GM23248 (cell line): ENCODE results near the gene NT5M. TPM values are rescaled to one million over a fixed set of nuclear protein-coding genes. Genes with fewer than 3 reads are reported as not detected.

ENCODE experiments used
- DNase-seq: peaks from one replicate; pipeline ENCODE4 v3.0.0-alpha.2; 2015
- H2AFZ ChIP-seq: fragments of 200-600 bp; sonication (generic); 2 replicates; pipeline ENCODE4 v1.6.1; 2016; ENCODE audit warnings: antibody characterized with exemption
- H3F3A ChIP-seq: fragments of 200-600 bp; sonication (generic); 2 replicates; pipeline ENCODE4 v1.6.1; 2016; ENCODE audit warnings: mild to moderate bottlenecking, antibody characterized with exemption, mixed run types; ENCODE audit not compliant: insufficient read depth
- H3K27ac ChIP-seq: fragments of 200-600 bp; sonication (generic); 2 replicates; pipeline ENCODE4 v1.5.1; 2016; ENCODE audit warnings: mild to moderate bottlenecking
- H3K27me3 ChIP-seq: fragments of 200-600 bp; sonication (generic); replicated peaks from 2 replicates; pipeline ENCODE4 v1.6.1; 2016; ENCODE audit warnings: mild to moderate bottlenecking; ENCODE audit not compliant: insufficient read depth
- H3K36me3 ChIP-seq: fragments of 200-600 bp; sonication (generic); 2 replicates; pipeline ENCODE4 v1.6.1; 2016; ENCODE audit warnings: low read depth, mild to moderate bottlenecking
- H3K4me1 ChIP-seq: fragments of 200-600 bp; sonication (generic); 2 replicates; pipeline ENCODE4 v1.6.1; 2016; ENCODE audit warnings: mild to moderate bottlenecking; ENCODE audit not compliant: insufficient read depth
- H3K4me2 ChIP-seq: fragments of 200-600 bp; sonication (generic); one replicate; pipeline ENCODE4 v1.6.1; 2016; ENCODE audit warnings: mild to moderate bottlenecking; ENCODE audit not compliant: unreplicated experiment
- H3K4me3 ChIP-seq: fragments of 200-600 bp; sonication (generic); 2 replicates; pipeline ENCODE4 v1.5.1; 2016; ENCODE audit warnings: mild to moderate bottlenecking
- H3K79me2 ChIP-seq: fragments of 200-600 bp; sonication (generic); 2 replicates; pipeline ENCODE4 v1.6.1; 2016; ENCODE audit warnings: mild to moderate bottlenecking; ENCODE audit not compliant: insufficient read depth
- H3K9ac ChIP-seq: fragments of 200-600 bp; sonication (generic); 2 replicates; pipeline ENCODE4 v1.6.1; 2016; ENCODE audit warnings: mild to moderate bottlenecking
- H3K9me2 ChIP-seq: fragments of 200-600 bp; sonication (generic); 2 replicates; pipeline ENCODE4 v1.6.1; 2016; ENCODE audit warnings: mixed run types, mild to moderate bottlenecking, moderate library complexity; ENCODE audit not compliant: insufficient read depth
- H3K9me3 ChIP-seq: fragments of 200-600 bp; sonication (generic); one replicate; pipeline ENCODE4 v1.6.1; 2017; ENCODE audit warnings: low read depth
- H4K20me1 ChIP-seq: fragments of 200-600 bp; sonication (generic); 2 replicates; pipeline ENCODE4 v1.6.0; 2016; ENCODE audit not compliant: insufficient read depth
- EZH2 ChIP-seq: fragments of 200-600 bp; sonication (generic); IDR thresholded peaks from 2 replicates; pipeline ENCODE4 v1.6.1; 2018; ENCODE audit warnings: antibody characterized with exemption, mild to moderate bottlenecking; ENCODE audit not compliant: insufficient read depth, poor library complexity, severe bottlenecking
- EZH2phosphoT487 ChIP-seq: fragments of 200-600 bp; sonication (generic); IDR thresholded peaks from 2 replicates; pipeline ENCODE4 v1.6.1; 2018; ENCODE audit warnings: antibody characterized with exemption, moderate library complexity, mild to moderate bottlenecking, low read depth; ENCODE audit not compliant: insufficient read depth
- WGBS, 2 experiments: methylation state at CpG; one replicate each; pipeline ENCODE4 v1.1.6; 2015 to 2017; ENCODE audit warnings: low lambda C conversion rate in 2 of 2, low coverage in 1 of 2; ENCODE audit errors: missing lambda C conversion rate in 2 of 2; 5-methylcytosine and 5-hydroxymethylcytosine counted together
- in situ Hi-C: fragments of 300-500 bp; cut with MboI; formaldehyde crosslinking; loops from 2 replicates; pipeline ENCODE4 v1.15.0; 2020
- polyA plus RNA-seq: library from polyadenylated mRNA; unstranded; fragments of >200 nt; fragmentation: Nextera tagmentation; extraction: Ambion mirVana; gene quantifications from 2 replicates; pipeline ENCODE4 v1.2.1, GENCODE V29; 2016
- total RNA-seq: library from RNA; depleted of rRNA; stranded (reverse); fragments of >200 nt; shearing (Covaris generic); gene quantifications from 2 replicates; pipeline ENCODE4 v1.2.3, GENCODE V29; 2014

The NT5M gene
- total and polyA plus RNA-seq, 2 experiments from 2014 or later, result 3.3 to 5.1 TPM

GRCh38 chr17:17320911-17321220 is 17.7 kb downstream of the NT5M start:
- H3K27ac ChIP-seq, result no peak overlapping the region
- in situ Hi-C loops, result no loop called here
- H2AFZ ChIP-seq, result no peak overlapping the region
- H3K27me3 ChIP-seq, result no peaks in the 10 kb centered on the region
- H3K4me3 ChIP-seq, result no peak overlapping the region
- H3K9me3 ChIP-seq, result no peaks in the 10 kb centered on the region
- DNase-seq, result no peak
- H3K36me3 ChIP-seq, result no peaks in the 10 kb centered on the region
- 89 to 90% methylated on average over 10 of the region's 10 CpGs for WGBS, 2 experiments
- H3K9ac ChIP-seq, result no peak overlapping the region
- no peaks in the 10 kb centered on the region for H3F3A ChIP-seq
- TF ChIP-seq EZH2 (no peak), EZH2phosphoT487 (no peak)
- H3K9me2 ChIP-seq, result no peaks in the 10 kb centered on the region
- H3K79me2 ChIP-seq, result no peaks in the 10 kb centered on the region
- H3K4me1 ChIP-seq, result no peaks in the 10 kb centered on the region
- no peaks in the 10 kb centered on the region for H4K20me1 ChIP-seq
- H3K4me2 ChIP-seq, result no peak overlapping the region

DNA sequence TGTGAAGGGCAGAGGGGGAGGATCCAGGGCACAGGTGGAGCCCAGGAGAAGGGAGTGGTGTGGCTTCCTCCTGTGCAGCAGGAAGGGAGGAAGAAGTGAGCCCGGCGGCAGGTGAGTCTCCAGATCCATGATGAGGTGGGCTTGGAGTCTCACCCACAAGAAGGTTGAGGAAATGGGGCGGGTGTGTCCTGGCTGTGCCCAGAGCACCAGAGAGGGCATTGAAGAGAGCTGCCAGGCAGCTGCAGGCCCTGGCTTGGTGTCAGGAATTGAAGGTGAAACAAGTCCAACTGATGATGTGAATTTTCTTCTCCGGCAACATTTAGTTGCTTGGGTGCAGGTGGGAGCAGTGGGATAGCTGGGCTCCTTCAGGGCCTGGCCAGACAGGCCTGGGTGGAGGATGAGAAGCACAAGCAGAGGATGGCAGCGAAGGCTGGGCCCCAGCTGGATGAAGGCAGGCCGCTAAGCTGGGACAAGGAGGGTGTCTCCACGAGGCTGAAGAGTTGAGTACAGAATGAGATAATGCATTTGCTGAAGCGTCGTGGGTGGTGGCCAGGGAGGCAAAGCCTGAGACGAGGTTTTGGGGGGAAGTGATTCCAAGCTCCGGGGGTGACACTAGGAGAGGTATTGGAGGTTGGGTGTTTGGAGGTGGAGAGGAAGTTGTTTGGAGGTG is 18.3 kb downstream of the NT5M start:
- H3K27me3 ChIP-seq, result no peaks in the 10 kb centered on the region
- H4K20me1 ChIP-seq, result no peaks in the 10 kb centered on the region
- H3K4me1 ChIP-seq, result no peaks in the 10 kb centered on the region
- no peaks in the 10 kb centered on the region for H3K79me2 ChIP-seq
- 91 to 92% methylated on average over 11 of the region's 11 CpGs for WGBS, 2 experiments
- no peak for TF ChIP-seq EZH2phosphoT487
- TF ChIP-seq EZH2, result no peak
- H3K27ac ChIP-seq, result no peak overlapping the region
- in situ Hi-C loops, result no loop called here
- H3K4me2 ChIP-seq, result no peak overlapping the region
- no peak overlapping the region for H2AFZ ChIP-seq
- no peaks in the 10 kb centered on the region for H3F3A ChIP-seq
- H3K9ac ChIP-seq, result no peak overlapping the region
- H3K9me2 ChIP-seq, result no peaks in the 10 kb centered on the region
- H3K9me3 ChIP-seq, result no peaks in the 10 kb centered on the region
- H3K4me3 ChIP-seq, result no peak overlapping the region
- no peak for DNase-seq
- H3K36me3 ChIP-seq, result no peaks in the 10 kb centered on the region

GRCh38 chr17:17322516-17323510 is 19.6 kb downstream of the NT5M start:
- no peaks in the 10 kb centered on the region for H3K79me2 ChIP-seq
- H3K27me3 ChIP-seq, result no peaks in the 10 kb centered on the region
- no peaks in the 10 kb centered on the region for H3K9me3 ChIP-seq
- H3K4me3 ChIP-seq, result no peak overlapping the region
- no peak overlapping the region for H3K9ac ChIP-seq
- no peaks in the 10 kb centered on the region for H3F3A ChIP-seq
- DNase-seq, result no peak
- no peak overlapping the region for H3K27ac ChIP-seq
- H4K20me1 ChIP-seq, result no peaks in the 10 kb centered on the region
- no peaks in the 10 kb centered on the region for H3K36me3 ChIP-seq
- in situ Hi-C loops, result no loop called here
- no peak overlapping the region for H2AFZ ChIP-seq
- H3K4me2 ChIP-seq, result no peak overlapping the region
- TF ChIP-seq EZH2phosphoT487, result no peak
- no peak for TF ChIP-seq EZH2
- H3K4me1 ChIP-seq, result no peaks in the 10 kb centered on the region
- H3K9me2 ChIP-seq, result no peaks in the 10 kb centered on the region
- WGBS, 2 experiments, result 91 to 92% methylated on average over 18 to 19 of the region's 21 CpGs

- no peaks in the 10 kb centered on the region for H3K79me2 ChIP-seq
- H3K27ac ChIP-seq, result no peak overlapping the region
- WGBS, 2 experiments, result 82 to 89% methylated on average over 8 of the region's 8 CpGs
- H2AFZ ChIP-seq, result no peak overlapping the region
- H3K9me3 ChIP-seq, result no peaks in the 10 kb centered on the region
- H3K9me2 ChIP-seq, result no peaks in the 10 kb centered on the region
- DNase-seq, result no peak
- H3K27me3 ChIP-seq, result no peaks in the 10 kb centered on the region
- in situ Hi-C loops, result no loop called here
- no peaks in the 10 kb centered on the region for H3K36me3 ChIP-seq
- no peak overlapping the region for H3K4me2 ChIP-seq
- H3F3A ChIP-seq, result no peaks in the 10 kb centered on the region
- H3K4me1 ChIP-seq, result no peaks in the 10 kb centered on the region
- H4K20me1 ChIP-seq, result no peaks in the 10 kb centered on the region
- no peak overlapping the region for H3K9ac ChIP-seq
- TF ChIP-seq EZH2phosphoT487, result no peak
- no peak for TF ChIP-seq EZH2
- H3K4me3 ChIP-seq, result no peak overlapping the region
Measured at GRCh38 chr17:17324616-17325015, 21.4 kb downstream of the NT5M start.
